Liver (tissue), 3 donors: ENCODE results near the gene CALCR.

Source experiments
- CTCF ChIP-seq: fragments of 150-350 bp; IDR thresholded peaks from 2 replicates; pipeline ENCODE4 v1.5.1; 2017; ENCODE audit warnings: improper control_type of control experiment, low read depth, low read length; ENCODE audit not compliant: missing input control
- EGR1 ChIP-seq, 2 donors: IDR thresholded peaks; 2 replicates each; pipeline ENCODE4 v1.6.1; 2016 to 2018; ENCODE audit warnings: antibody characterized with exemption in 2 of 2, low read depth in 2 of 2
- GABPA ChIP-seq, 2 donors: IDR thresholded peaks in 1 of 2; conservative IDR thresholded peaks in 1 of 2; 2 replicates each; pipeline ENCODE4 v1.6.1; 2016; ENCODE audit warnings: antibody characterized with exemption in 2 of 2, mild to moderate bottlenecking in 1 of 2, moderate library complexity in 1 of 2
- HNF4G ChIP-seq: IDR thresholded peaks from 2 replicates; pipeline ENCODE4 v1.6.1; 2016; ENCODE audit warnings: antibody characterized with exemption
- JUND ChIP-seq, 2 donors: IDR thresholded peaks; 2 replicates each; pipeline ENCODE4 v1.6.1; 2016; ENCODE audit warnings: antibody characterized with exemption in 2 of 2
- MAX ChIP-seq: IDR thresholded peaks from 2 replicates; pipeline ENCODE4 v1.6.1; 2016; ENCODE audit warnings: antibody characterized with exemption
- REST ChIP-seq: IDR thresholded peaks from 2 replicates; pipeline ENCODE4 v1.6.1; 2016; ENCODE audit warnings: antibody characterized with exemption, mild to moderate bottlenecking
- SP1 ChIP-seq: IDR thresholded peaks from 2 replicates; pipeline ENCODE4 v1.6.1; 2018; ENCODE audit warnings: antibody characterized with exemption, mild to moderate bottlenecking
- TAF1 ChIP-seq: conservative IDR thresholded peaks from 2 replicates; pipeline ENCODE4 v1.6.1; 2016; ENCODE audit warnings: antibody characterized with exemption, mild to moderate bottlenecking
- YY1 ChIP-seq: IDR thresholded peaks from 2 replicates; pipeline ENCODE4 v1.6.1; 2016; ENCODE audit warnings: antibody characterized with exemption, mild to moderate bottlenecking
- ZBTB33 ChIP-seq: IDR thresholded peaks from 2 replicates; pipeline ENCODE4 v1.6.1; 2016; ENCODE audit warnings: antibody characterized with exemption
- donor health status: healthy.
- donor health status: healthy.

- TF ChIP-seq JUND (IDR thresholded peaks at IDR 0.05), result no peak
- TF ChIP-seq CTCF, result no peak
- TF ChIP-seq SP1, result no peak
- no peak for TF ChIP-seq ZBTB33
- TF ChIP-seq MAX, result no peak
- no peak for TF ChIP-seq REST
- TF ChIP-seq TAF1, result no peak
- no peak for TF ChIP-seq EGR1 (IDR thresholded peaks at IDR 0.05; ENCODE audit: low read depth in 2 of 2)
- no peak for TF ChIP-seq GABPA (IDR thresholded peaks at IDR 0.05 in 1 of 2, conservative IDR thresholded peaks at IDR 0.05 in 1 of 2)
- no peak for TF ChIP-seq HNF4G
- no peak for TF ChIP-seq YY1
These were observed 59.4 kb downstream of the CALCR start for GRCh38 chr7:93515144-93515543.
